HepG2 (cell line): Measurements from ENCODE around the gene SULT2B1. TPM values are rescaled to one million over a fixed set of nuclear protein-coding genes. Genes with fewer than 3 reads are reported as not detected.

ENCODE experiments used
- IRF2 ChIP-seq: IDR thresholded peaks from 2 replicates; pipeline ENCODE4 v1.6.1; 2018; ENCODE audit warnings: missing genetic modification reagents, missing compliant biosample characterization
- ZNF318 ChIP-seq: sonication (generic); formaldehyde crosslinking; IDR thresholded peaks from 2 replicates; pipeline ENCODE4 v1.4.0; 2020; ENCODE audit warnings: mild to moderate bottlenecking, missing genetic modification reagents
- polyA plus RNA-seq, 8 experiments: library from polyadenylated mRNA; depleted of rRNA in 3 of 8; stranded (reverse) in 7 of 8; unstranded in 1 of 8; fragments of >200 nt; fragmentation: Illumina TruSeq in 4 of 8; extraction: Trizol in 4 of 8; gene quantifications; 2 replicates each; pipeline versions ENCODE4 v1.2.1 to v1.2.3, GENCODE V29; 2011 to 2016; ENCODE audit warnings: low read depth in 4 of 8, missing spikeins in 1 of 8, mixed read lengths in 1 of 8; ENCODE audit not compliant: insufficient read depth in 1 of 8
- total RNA-seq, 5 experiments: library from RNA; depleted of rRNA; stranded (reverse); fragments of >200 nt; fragmentation: Illumina TruSeq; extraction: Trizol; gene quantifications; 2 replicates each; pipeline ENCODE4 v1.2.3, GENCODE V29; 2016; ENCODE audit warnings: low read depth in 1 of 5

SULT2B1 gene
- total and polyA plus RNA-seq, 2 of the 13 experiments (the other 11 are each of a cell fraction or from before 2014, with no cell fraction given): 0.13 TPM; not detected in 1

- TF ChIP-seq ZNF318 (CRISPR knock-in tag): no peak
- 0 out of 2 replicates have a peak, but pooled peaks have one; percentile 49 for TF ChIP-seq IRF2 (CRISPR knock-in tag)
Measured at GRCh38 chr19:48644839-48645619, 93.1 kb downstream of the SULT2B1 start (continued).
